Heart right ventricle (tissue), 16 donors: ENCODE data around the gene SOX14. TPM values are rescaled to one million over a fixed set of nuclear protein-coding genes. Genes with fewer than 3 reads are reported as not detected.

Source experiments
- ATAC-seq, 8 donors: fragments of 200-7000 bp; cut with Tn5 transposase; one replicate each; pipeline ENCODE4 v1.9.1; 2020; ENCODE audit warnings: mild to moderate bottlenecking in 8 of 8, moderate library complexity in 8 of 8, moderate number of reproducible peaks in 1 of 8
- DNase-seq, 2 donors: peaks; one replicate each; pipeline ENCODE4 v3.0.0-alpha.2; 2020
- H3K27ac ChIP-seq, 10 donors: fragments of 200-600 bp; sonication (generic) in 2 of 10; one replicate each; pipeline versions ENCODE4 v1.5.0 to v1.8.0; 2020 to 2022; ENCODE audit warnings: mild to moderate bottlenecking in 3 of 10
- H3K27me3 ChIP-seq, 7 donors: fragments of 200-600 bp; one replicate each; pipeline ENCODE4 v1.8.0; 2021 to 2022; ENCODE audit warnings: mild to moderate bottlenecking in 2 of 7
- H3K36me3 ChIP-seq, 9 donors: fragments of 200-600 bp; sonication (generic) in 1 of 9; one replicate each; pipeline versions ENCODE4 v1.5.0 to v1.8.0; 2020 to 2022; ENCODE audit warnings: mild to moderate bottlenecking in 2 of 9
- H3K4me1 ChIP-seq, 9 donors: fragments of 200-600 bp; sonication (generic) in 1 of 9; one replicate each; pipeline versions ENCODE4 v1.5.0 to v1.8.0; 2020 to 2022; ENCODE audit warnings: mild to moderate bottlenecking in 4 of 9
- H3K4me3 ChIP-seq, 10 donors: fragments of 200-600 bp; sonication (generic) in 2 of 10; one replicate each; pipeline versions ENCODE4 v1.5.0 to v1.8.0; 2020 to 2022; ENCODE audit warnings: mild to moderate bottlenecking in 7 of 10, moderate library complexity in 2 of 10
- H3K9me3 ChIP-seq, 11 donors: fragments of 200-600 bp in 10 of 11; sonication (generic) in 2 of 11; one replicate each; pipeline versions ENCODE4 v1.5.0 to v1.8.0; 2013 to 2022; ENCODE audit warnings: mild to moderate bottlenecking in 2 of 11, control low read depth in 1 of 11, moderate library complexity in 1 of 11
- WGBS, 2 donors: extraction: QIAGEN DNeasy Blood & Tissue Kit; methylation state at CpG; one replicate each; pipeline ENCODE4 v1.1.7; 2013; ENCODE audit warnings: inconsistent platforms in 1 of 2; 5-methylcytosine and 5-hydroxymethylcytosine counted together
- intact Hi-C, 10 donors: fragments of 100-400 bp; cut with DNase I; formaldehyde crosslinking; loops; one replicate each; pipeline versions ENCODE4 v1.11.1 to v1.14.2; 2022
- long read RNA-seq, 3 donors: library from polyadenylated mRNA; unstranded; transcript quantifications; one replicate each; pipeline ENCODE4 v2.0.0, GENCODE V29; 2020 to 2021
- polyA plus RNA-seq, 2 donors: library from polyadenylated mRNA; stranded (reverse); fragments of 200-250 nt; gene quantifications; one replicate each; pipeline ENCODE4 v1.2.3, GENCODE V29; 2013
- total RNA-seq, 10 donors: library from RNA; stranded (reverse); fragmentation: NEBNext Ultra II Directional in 3 of 10; extraction: Animal tissue kit (Norgen Biotek cat#: 25700) in 3 of 10; gene quantifications; one replicate each; pipeline versions ENCODE4 v1.2.1 to v1.2.4, GENCODE V29; 2021 to 2023
- TF ChIP-seq, protein P1 (sequence below), 9 donors: fragments of 200-600 bp; sonication (generic) in 2 of 9; IDR thresholded peaks; one replicate each; pipeline versions ENCODE4 v1.5.0 to v1.8.0; 2021 to 2022; ENCODE audit warnings: antibody characterized with exemption in 9 of 9, mild to moderate bottlenecking in 5 of 9, moderate library complexity in 1 of 9
- donor health status: Arrhythmogenic right ventricular cardiomyopathy.
- donor health status: ischemic (EF 13 %, LVEDD 7.1; RV severe dilation, severe dysfunction).
- donor health status: healthy with polysubstance abuse.
- donor health status: DM: no; HTN: yes; CAD: no.
- donor health status: DM: no; HTN: no; CAD: no.
- donor health status: ischemic (EF 25% LVEDD 6.9; RV normal size, moderate dysfunction).
- donor health status: ischemic (EF 25% LVEDD 5.7; RV mildly dilated, moderate dysfunction).
- donor health status: healthy.
- donor health status: DM: yes; HTN: yes; CAD: no.
- donor health status: Ischemic cardiomyopathy.
- donor health status: ischemic (EF 35%, LVEDD 5.7; RV mildly dilated, moderate dysfunction).
- donor health status: nonischemic (EF 11% LVEDD 7.7; RV severe dilation, severe dysfunction).
- donor health status: DM: yes; HTN: yes; CAD: no.
- donor health status: PGD.
- donor health status: ischemic (EF 29% LVEDD 5.4; RV normal size, mild dysfunction).
- donor health status: nonischemic (EF 23%, LVEDD 6.1; RV moderate dilation, normal function).

The SOX14 gene
- total RNA-seq: not detected
- not detected for polyA plus RNA-seq
- long read RNA-seq, donor 1: 0 reads
- long read RNA-seq, donor 2: 0 reads
- long read RNA-seq, donor 3: 0 reads

DNA sequence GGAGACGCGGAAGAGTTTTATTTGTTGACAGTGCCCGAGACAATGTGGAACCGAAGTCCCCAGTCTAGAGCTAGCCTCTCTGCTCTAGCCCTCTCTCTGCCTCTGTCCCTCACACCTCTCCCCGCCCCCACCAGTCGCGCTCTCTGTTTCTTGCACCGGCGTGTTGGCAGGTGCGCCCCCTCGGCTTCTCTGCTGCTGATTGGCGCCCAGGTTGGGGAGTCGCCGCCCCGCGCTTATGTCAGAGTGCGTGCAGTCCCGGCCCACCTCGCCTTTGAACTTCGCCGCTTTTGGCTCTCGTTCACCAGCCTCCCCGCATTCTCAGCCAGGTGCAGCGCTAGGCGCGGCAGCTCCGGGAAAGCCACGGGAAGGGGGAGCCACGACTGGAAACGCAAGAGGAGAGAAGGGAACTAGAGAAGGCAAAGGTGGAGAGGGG, at the start of gene SOX14:
TSS of gene SOX14 (plus strand) at position 315 of the 433 bp plus-strand sequence. CDS start 470 bp downstream, outside the sequence.
- TF ChIP-seq, protein P1, sequence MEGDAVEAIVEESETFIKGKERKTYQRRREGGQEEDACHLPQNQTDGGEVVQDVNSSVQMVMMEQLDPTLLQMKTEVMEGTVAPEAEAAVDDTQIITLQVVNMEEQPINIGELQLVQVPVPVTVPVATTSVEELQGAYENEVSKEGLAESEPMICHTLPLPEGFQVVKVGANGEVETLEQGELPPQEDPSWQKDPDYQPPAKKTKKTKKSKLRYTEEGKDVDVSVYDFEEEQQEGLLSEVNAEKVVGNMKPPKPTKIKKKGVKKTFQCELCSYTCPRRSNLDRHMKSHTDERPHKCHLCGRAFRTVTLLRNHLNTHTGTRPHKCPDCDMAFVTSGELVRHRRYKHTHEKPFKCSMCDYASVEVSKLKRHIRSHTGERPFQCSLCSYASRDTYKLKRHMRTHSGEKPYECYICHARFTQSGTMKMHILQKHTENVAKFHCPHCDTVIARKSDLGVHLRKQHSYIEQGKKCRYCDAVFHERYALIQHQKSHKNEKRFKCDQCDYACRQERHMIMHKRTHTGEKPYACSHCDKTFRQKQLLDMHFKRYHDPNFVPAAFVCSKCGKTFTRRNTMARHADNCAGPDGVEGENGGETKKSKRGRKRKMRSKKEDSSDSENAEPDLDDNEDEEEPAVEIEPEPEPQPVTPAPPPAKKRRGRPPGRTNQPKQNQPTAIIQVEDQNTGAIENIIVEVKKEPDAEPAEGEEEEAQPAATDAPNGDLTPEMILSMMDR (IDR thresholded peaks at IDR 0.05): no peak
- no peaks in the 10 kb centered on the region for H3K36me3 ChIP-seq
- intact Hi-C loops: no loop called here
- no peak for ATAC-seq
- H3K27me3 ChIP-seq: peaks cover 38 to 98% (median 98%) of the 10 kb centered on the region in 7 donors
- no peak within 1 kb of the TSS for H3K27ac ChIP-seq
- WGBS, 2 donors: 1 to 2% methylated on average over 30 of the region's 30 CpGs
- H3K9me3 ChIP-seq: no peaks in the 10 kb centered on the region
- peak within 1 kb of the TSS in 5 of 10 donors; percentile 14 to 27 (median 21) for H3K4me3 ChIP-seq
- no peak for DNase-seq
- H3K4me1 ChIP-seq: peaks cover 2 to 42% (median 20%) of the 10 kb centered on the region in 9 donors

DNA sequence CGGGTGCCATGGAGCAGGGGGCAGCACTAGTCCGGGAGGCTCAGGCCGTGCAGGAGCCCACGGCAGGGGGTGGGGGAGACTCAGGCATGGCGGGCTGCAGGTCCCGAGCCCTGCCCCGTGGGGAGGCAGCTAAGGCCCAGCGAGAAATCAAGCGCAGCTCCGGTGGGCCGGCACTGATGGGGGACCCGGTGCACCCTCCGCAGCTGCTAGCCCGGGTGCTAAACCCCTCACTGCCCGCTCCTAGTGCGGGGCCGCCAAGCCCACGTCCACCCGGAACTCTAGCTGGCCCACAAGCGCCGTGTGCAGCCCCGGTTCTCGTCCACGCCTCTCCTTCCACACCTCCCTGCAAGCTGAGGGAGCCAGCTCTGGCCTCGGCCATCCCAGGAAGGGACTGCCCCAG, 49.6 kb upstream of the SOX14 start:
- TF ChIP-seq, protein P1 (IDR thresholded peaks at IDR 0.05): no peak
- DNase-seq (no peak), ATAC-seq (no peak)
- intact Hi-C loops: no loop called here
- Histone ChIP-seq H3K4me3 (no peak overlapping the region), H3K9me3 (peaks cover 0 to 28% (median 10%) of the 10 kb centered on the region in 11 donors), H3K4me1 (no peaks in the 10 kb centered on the region), H3K27ac (no peak overlapping the region), H3K27me3 (peaks cover 0 to 8% (median 4%) of the 10 kb centered on the region in 7 donors), H3K36me3 (no peaks in the 10 kb centered on the region)
- 86 to 93% methylated on average over 22 to 25 of the region's 25 CpGs for WGBS, 2 donors

DNA sequence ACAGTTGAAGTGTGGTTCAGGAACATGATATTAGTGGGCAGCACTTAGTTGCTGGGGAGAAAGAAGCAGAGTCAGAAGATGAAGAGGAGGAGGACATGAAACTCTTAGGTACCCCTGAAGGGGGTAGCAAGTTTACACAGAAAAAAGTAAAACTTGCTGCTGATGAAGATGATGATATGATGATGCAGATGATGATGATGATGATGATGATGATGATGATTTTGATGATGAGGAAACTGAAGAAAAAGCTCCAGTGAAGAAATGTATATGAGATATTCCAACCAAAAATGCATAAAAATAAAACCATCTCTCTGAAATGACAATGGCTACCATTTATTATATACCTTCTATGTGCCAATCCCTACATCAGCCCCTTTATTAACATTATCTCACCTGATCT, 39.9 kb upstream of the SOX14 start:
- Histone ChIP-seq H3K4me3 (no peak overlapping the region), H3K9me3 (peaks cover 0 to 26% (median 3%) of the 10 kb centered on the region in 11 donors), H3K27ac (no peak overlapping the region), H3K36me3 (no peaks in the 10 kb centered on the region), H3K27me3 (no peaks in the 10 kb centered on the region), H3K4me1 (no peaks in the 10 kb centered on the region)
- intact Hi-C loops: no loop called here
- ATAC-seq (no peak), DNase-seq (no peak)
- TF ChIP-seq, protein P1 (IDR thresholded peaks at IDR 0.05): no peak

DNA sequence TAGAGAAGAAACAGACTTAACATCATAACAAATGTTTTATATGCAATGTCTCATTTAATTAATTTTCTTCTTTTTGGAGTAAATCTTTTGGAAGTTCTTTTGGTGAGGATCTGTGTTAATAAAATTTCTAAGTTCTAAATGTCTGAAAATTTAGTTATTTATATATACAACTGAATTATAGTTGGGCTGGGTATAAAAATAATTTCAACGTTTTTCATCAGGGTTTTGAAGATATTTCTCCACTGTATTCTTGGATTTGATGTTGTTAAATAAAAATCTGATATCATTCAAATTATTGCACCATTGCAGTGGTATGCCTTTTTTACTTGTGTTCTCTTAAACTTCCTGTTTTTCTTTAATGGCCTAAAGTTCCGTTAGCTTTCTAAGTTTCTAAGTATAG, 26.9 kb upstream of the SOX14 start:
- intact Hi-C loops: loop anchor here in 1 of 10 donors (5.0 kb wide), 1 partner anchor 275 kb away; no protein-coding TSS in a partner anchor
- TF ChIP-seq, protein P1 (IDR thresholded peaks at IDR 0.05): no peak
- no peaks in the 10 kb centered on the region for H3K36me3 ChIP-seq

More for the DNA sequence above, 26.9 kb upstream of the SOX14 start:
- no peaks in the 10 kb centered on the region for H3K27me3 ChIP-seq
- ATAC-seq (no peak), DNase-seq (no peak)
- no peak overlapping the region for H3K4me3 ChIP-seq
- H3K9me3 ChIP-seq: peaks cover 0 to 48% (median 7%) of the 10 kb centered on the region in 11 donors
- H3K27ac ChIP-seq: no peak overlapping the region
- WGBS, 2 donors: 59 to 69% methylated on average over 2 of the region's 2 CpGs
- no peaks in the 10 kb centered on the region for H3K4me1 ChIP-seq
